Measurements from ENCODE around the gene PCDHB9. TPM values are rescaled to one million over a fixed set of nuclear protein-coding genes. Genes with fewer than 3 reads are reported as not detected.
"Not testable (repeated sequence)": the region's sequence is repeated elsewhere in the genome, so short reads cannot be mapped to it uniquely, and the experiment has no call there.

PCDHB9 gene
- not detected in 2 replicates for total RNA-seq (2014; rRNA removed; shearing (Covaris generic))

- Histone ChIP-seq H3K4me3 (ENCODE audit: insufficient read depth, low read depth, low read length) (no peak within 1 kb of the TSS), H3K36me3 (replicated peaks; ENCODE audit: control insufficient read depth, insufficient read depth, low read length) (no peaks in the 10 kb centered on the region), H3K27me3 (ENCODE audit: control insufficient read depth, insufficient read depth, low read length) (no peaks in the 10 kb centered on the region)
- DNase-seq: peak; percentile 79
These were observed at the start of gene PCDHB9 for GRCh38 chr5:141186897-141187512. Gene PCDHB9 (plus strand): TSS chr5:141187161. CDS start chr5:141187319, 158 bp downstream.

- H3K4me3 ChIP-seq (ENCODE audit: insufficient read depth, low read depth, low read length); H3K27me3 ChIP-seq (ENCODE audit: control insufficient read depth, insufficient read depth, low read length); H3K36me3 ChIP-seq (replicated peaks; ENCODE audit: control insufficient read depth, insufficient read depth, low read length); DNase-seq: not testable (repeated sequence)
These were observed 49.6 kb upstream of the PCDHB9 start for GRCh38 chr5:141137346-141137745.

- H3K36me3 ChIP-seq (replicated peaks; ENCODE audit: control insufficient read depth, insufficient read depth, low read length): no peaks in the 10 kb centered on the region
- peak; percentile 70 for DNase-seq
- no peak within 1 kb of the TSS for H3K4me3 ChIP-seq (ENCODE audit: insufficient read depth, low read depth, low read length)
- H3K27me3 ChIP-seq (ENCODE audit: control insufficient read depth, insufficient read depth, low read length): no peaks in the 10 kb centered on the region
These were observed 37.1 kb upstream of the PCDHB9 start, which contains the start of gene PCDHB6 for GRCh38 chr5:141149812-141150211. Gene PCDHB6 (plus strand): TSS chr5:141150057. CDS start chr5:141150258, 201 bp downstream.

GRCh38 chr5:141150224-141150992, 36.6 kb upstream of the PCDHB9 start:
- H3K4me3 ChIP-seq (ENCODE audit: insufficient read depth, low read depth, low read length): no peak overlapping the region
- DNase-seq: no peak
- H3K27me3 ChIP-seq (ENCODE audit: control insufficient read depth, insufficient read depth, low read length): no peaks in the 10 kb centered on the region
- no peaks in the 10 kb centered on the region for H3K36me3 ChIP-seq (replicated peaks; ENCODE audit: control insufficient read depth, insufficient read depth, low read length)

- no peak for DNase-seq
- no peaks in the 10 kb centered on the region for H3K36me3 ChIP-seq (replicated peaks; ENCODE audit: control insufficient read depth, insufficient read depth, low read length)
- no peaks in the 10 kb centered on the region for H3K27me3 ChIP-seq (ENCODE audit: control insufficient read depth, insufficient read depth, low read length)
- H3K4me3 ChIP-seq (ENCODE audit: insufficient read depth, low read depth, low read length): no peak overlapping the region
These were observed 36.0 kb upstream of the PCDHB9 start for GRCh38 chr5:141150993-141151325.

- DNase-seq; H3K36me3 ChIP-seq (replicated peaks; ENCODE audit: control insufficient read depth, insufficient read depth, low read length); H3K4me3 ChIP-seq (ENCODE audit: insufficient read depth, low read depth, low read length); H3K27me3 ChIP-seq (ENCODE audit: control insufficient read depth, insufficient read depth, low read length): not testable (repeated sequence)
These were observed 35.3 kb upstream of the PCDHB9 start for GRCh38 chr5:141151632-141152031.

GRCh38 chr5:141152096-141152495, 34.9 kb upstream of the PCDHB9 start:
- H3K4me3 ChIP-seq (ENCODE audit: insufficient read depth, low read depth, low read length); H3K36me3 ChIP-seq (replicated peaks; ENCODE audit: control insufficient read depth, insufficient read depth, low read length); H3K27me3 ChIP-seq (ENCODE audit: control insufficient read depth, insufficient read depth, low read length); DNase-seq: not testable (repeated sequence)

GRCh38 chr5:141155540-141156374, 31.2 kb upstream of the PCDHB9 start:
- no peaks in the 10 kb centered on the region for H3K27me3 ChIP-seq (ENCODE audit: control insufficient read depth, insufficient read depth, low read length)
- no peaks in the 10 kb centered on the region for H3K36me3 ChIP-seq (replicated peaks; ENCODE audit: control insufficient read depth, insufficient read depth, low read length)
- H3K4me3 ChIP-seq (ENCODE audit: insufficient read depth, low read depth, low read length): no peak overlapping the region
- peak; percentile 67 for DNase-seq

- not testable (repeated sequence) for DNase-seq; H3K27me3 ChIP-seq (ENCODE audit: control insufficient read depth, insufficient read depth, low read length); H3K36me3 ChIP-seq (replicated peaks; ENCODE audit: control insufficient read depth, insufficient read depth, low read length); H3K4me3 ChIP-seq (ENCODE audit: insufficient read depth, low read depth, low read length)
These were observed 29.6 kb upstream of the PCDHB9 start for GRCh38 chr5:141157356-141157755.

GRCh38 chr5:141157901-141158300, 29.1 kb upstream of the PCDHB9 start:
- not testable (repeated sequence) for H3K36me3 ChIP-seq (replicated peaks; ENCODE audit: control insufficient read depth, insufficient read depth, low read length); DNase-seq; H3K4me3 ChIP-seq (ENCODE audit: insufficient read depth, low read depth, low read length); H3K27me3 ChIP-seq (ENCODE audit: control insufficient read depth, insufficient read depth, low read length)

GRCh38 chr5:141172381-141173204, 14.4 kb upstream of the PCDHB9 start, which contains the start of gene PCDHB7:
Gene PCDHB7 (plus strand): TSS chr5:141172644. CDS start chr5:141172836, 192 bp downstream.
- Histone ChIP-seq H3K27me3 (ENCODE audit: control insufficient read depth, insufficient read depth, low read length) (no peaks in the 10 kb centered on the region), H3K4me3 (ENCODE audit: insufficient read depth, low read depth, low read length) (no peak within 1 kb of the TSS), H3K36me3 (replicated peaks; ENCODE audit: control insufficient read depth, insufficient read depth, low read length) (no peaks in the 10 kb centered on the region)
- peak; percentile 76 for DNase-seq

- H3K27me3 ChIP-seq (ENCODE audit: control insufficient read depth, insufficient read depth, low read length); H3K36me3 ChIP-seq (replicated peaks; ENCODE audit: control insufficient read depth, insufficient read depth, low read length); DNase-seq; H3K4me3 ChIP-seq (ENCODE audit: insufficient read depth, low read depth, low read length): not testable (repeated sequence)
These were observed 12.5 kb upstream of the PCDHB9 start for GRCh38 chr5:141174291-141175104.

- Histone ChIP-seq H3K4me3 (ENCODE audit: insufficient read depth, low read depth, low read length) (no peak overlapping the region), H3K27me3 (ENCODE audit: control insufficient read depth, insufficient read depth, low read length) (no peaks in the 10 kb centered on the region), H3K36me3 (replicated peaks; ENCODE audit: control insufficient read depth, insufficient read depth, low read length) (no peaks in the 10 kb centered on the region)
- no peak for DNase-seq
These were observed 11.0 kb upstream of the PCDHB9 start for GRCh38 chr5:141175933-141176332.
